Measurements from ENCODE around the gene OGFOD2. TPM values are rescaled to one million over a fixed set of nuclear protein-coding genes. Genes with fewer than 3 reads are reported as not detected.

The OGFOD2 gene
- total RNA-seq, 1 donor from 2014 or later = 20.2 TPM

DNA sequence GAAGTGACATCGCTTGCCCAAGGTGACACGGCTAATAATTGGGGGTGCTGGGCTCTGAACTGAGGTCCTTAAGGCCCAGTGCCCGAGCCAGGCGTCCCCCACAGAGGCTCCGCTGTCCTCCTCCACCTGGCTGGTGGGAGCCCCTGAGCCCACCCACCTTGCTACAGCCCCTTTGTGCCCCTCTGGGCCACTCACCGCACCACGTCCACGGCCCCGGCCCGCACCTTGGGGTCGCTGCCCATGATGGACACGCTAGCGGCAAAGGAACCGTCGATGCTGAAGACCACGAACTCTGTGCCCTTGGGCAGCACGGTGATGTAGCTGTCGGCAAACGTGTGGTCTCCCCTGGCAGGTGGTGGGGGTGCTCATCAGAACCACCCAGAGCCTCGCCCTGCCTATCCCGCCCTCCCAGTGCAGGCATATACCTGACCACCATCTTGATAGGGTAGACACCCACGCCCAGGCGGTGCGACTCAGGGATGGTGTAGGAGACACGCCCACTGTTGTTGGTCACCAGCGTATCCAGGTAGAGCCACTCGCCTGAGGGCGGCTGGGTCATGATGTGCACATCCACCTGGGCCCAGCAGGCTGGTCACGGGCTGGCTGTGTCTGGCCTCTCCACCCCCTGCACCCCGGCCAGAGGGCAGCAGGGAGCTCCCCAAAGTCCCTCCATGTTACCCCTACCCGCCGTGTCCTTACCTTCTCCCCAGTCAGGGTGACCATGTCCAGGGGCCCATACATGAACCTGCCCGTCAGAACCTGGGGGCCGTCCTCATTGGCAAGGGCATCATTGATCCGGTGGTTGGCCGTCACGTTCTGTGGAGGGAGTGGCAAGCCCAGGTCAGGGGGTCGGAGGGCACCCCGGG is 12.3 kb downstream of the OGFOD2 start:
- DNase-seq (ENCODE audit: extremely low spot score, unreplicated experiment) = no peak
- no peak overlapping the region for H3K27ac Mint-ChIP-seq (ENCODE audit: unreplicated experiment)
- no peak overlapping the region for H3K4me3 Mint-ChIP-seq (ENCODE audit: unreplicated experiment)
- H3K27me3 Mint-ChIP-seq (ENCODE audit: unreplicated experiment) = no peaks in the 10 kb centered on the region
- TF ChIP-seq, protein P1, sequence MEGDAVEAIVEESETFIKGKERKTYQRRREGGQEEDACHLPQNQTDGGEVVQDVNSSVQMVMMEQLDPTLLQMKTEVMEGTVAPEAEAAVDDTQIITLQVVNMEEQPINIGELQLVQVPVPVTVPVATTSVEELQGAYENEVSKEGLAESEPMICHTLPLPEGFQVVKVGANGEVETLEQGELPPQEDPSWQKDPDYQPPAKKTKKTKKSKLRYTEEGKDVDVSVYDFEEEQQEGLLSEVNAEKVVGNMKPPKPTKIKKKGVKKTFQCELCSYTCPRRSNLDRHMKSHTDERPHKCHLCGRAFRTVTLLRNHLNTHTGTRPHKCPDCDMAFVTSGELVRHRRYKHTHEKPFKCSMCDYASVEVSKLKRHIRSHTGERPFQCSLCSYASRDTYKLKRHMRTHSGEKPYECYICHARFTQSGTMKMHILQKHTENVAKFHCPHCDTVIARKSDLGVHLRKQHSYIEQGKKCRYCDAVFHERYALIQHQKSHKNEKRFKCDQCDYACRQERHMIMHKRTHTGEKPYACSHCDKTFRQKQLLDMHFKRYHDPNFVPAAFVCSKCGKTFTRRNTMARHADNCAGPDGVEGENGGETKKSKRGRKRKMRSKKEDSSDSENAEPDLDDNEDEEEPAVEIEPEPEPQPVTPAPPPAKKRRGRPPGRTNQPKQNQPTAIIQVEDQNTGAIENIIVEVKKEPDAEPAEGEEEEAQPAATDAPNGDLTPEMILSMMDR (IDR thresholded peaks at IDR 0.05) = no peak
- no peaks in the 10 kb centered on the region for H3K9me3 Mint-ChIP-seq (ENCODE audit: unreplicated experiment)
- no peaks in the 10 kb centered on the region for H3K36me3 Mint-ChIP-seq (ENCODE audit: unreplicated experiment)
- peaks cover 21% of the 10 kb centered on the region for H3K4me1 Mint-ChIP-seq (ENCODE audit: unreplicated experiment)

DNA sequence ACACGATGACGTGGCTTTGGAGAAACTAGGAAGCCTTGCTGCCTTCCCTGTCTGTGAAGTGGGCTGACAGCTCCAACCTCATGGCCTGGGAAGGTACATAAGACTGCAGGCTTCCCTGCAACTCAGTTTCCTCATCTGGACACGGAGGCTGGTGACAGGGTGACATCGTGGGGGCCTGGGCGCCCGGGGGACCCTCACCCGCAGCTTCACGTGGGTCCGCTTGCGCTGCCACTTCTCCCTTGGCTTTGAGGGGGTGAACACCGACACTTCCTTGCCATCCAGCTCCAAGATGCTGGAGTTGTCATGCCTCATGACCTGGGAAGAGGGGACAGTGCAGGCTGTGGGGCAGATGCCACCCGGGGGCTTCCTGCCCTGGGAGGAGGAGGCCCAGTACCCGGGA is 13.0 kb downstream of the OGFOD2 start:
- Mint-ChIP-seq H3K27me3 (ENCODE audit: unreplicated experiment) (no peaks in the 10 kb centered on the region), H3K27ac (ENCODE audit: unreplicated experiment) (no peak overlapping the region), H3K9me3 (ENCODE audit: unreplicated experiment) (no peaks in the 10 kb centered on the region), H3K36me3 (ENCODE audit: unreplicated experiment) (no peaks in the 10 kb centered on the region), H3K4me1 (ENCODE audit: unreplicated experiment) (peaks cover 17% of the 10 kb centered on the region), H3K4me3 (ENCODE audit: unreplicated experiment) (no peak overlapping the region)
- TF ChIP-seq, protein P1 (IDR thresholded peaks at IDR 0.05) = no peak
- no peak for DNase-seq (ENCODE audit: extremely low spot score, unreplicated experiment)

DNA sequence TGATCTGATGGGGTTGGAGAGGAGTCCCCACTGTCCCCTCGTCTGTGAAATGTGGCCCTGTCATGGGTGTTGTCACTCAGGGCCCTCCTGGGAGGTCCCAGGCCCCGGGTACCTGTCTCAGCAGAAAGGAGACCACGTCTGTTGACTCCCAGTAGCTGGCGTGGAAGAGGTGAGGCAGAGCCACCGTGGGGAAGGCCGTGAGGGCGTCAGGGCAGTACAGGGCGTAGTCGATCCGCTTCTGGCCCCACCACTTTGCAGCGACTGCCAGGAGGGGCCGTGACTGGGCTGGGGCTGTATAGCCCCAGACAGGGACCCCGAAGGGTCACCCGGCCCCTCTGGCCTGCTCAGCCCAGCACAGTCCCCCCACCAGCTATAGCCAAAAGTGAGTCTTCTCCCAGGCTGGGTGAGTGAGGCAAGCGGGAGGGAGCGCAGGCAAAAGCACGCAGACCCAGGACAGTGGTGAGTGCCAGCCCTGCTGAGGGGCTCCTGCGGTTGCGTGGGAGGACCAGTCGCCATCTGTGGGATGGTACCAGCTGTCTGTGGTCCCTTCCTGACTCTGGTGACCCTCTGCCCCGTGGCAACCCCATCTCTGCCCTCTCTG is 13.7 kb downstream of the OGFOD2 start:
- H3K27me3 Mint-ChIP-seq (ENCODE audit: unreplicated experiment) = no peaks in the 10 kb centered on the region
- TF ChIP-seq, protein P1 (IDR thresholded peaks at IDR 0.05) = no peak
- H3K27ac Mint-ChIP-seq (ENCODE audit: unreplicated experiment) = no peak overlapping the region
- DNase-seq (ENCODE audit: extremely low spot score, unreplicated experiment) = no peak
- no peaks in the 10 kb centered on the region for H3K36me3 Mint-ChIP-seq (ENCODE audit: unreplicated experiment)
- H3K9me3 Mint-ChIP-seq (ENCODE audit: unreplicated experiment) = no peaks in the 10 kb centered on the region
- no peak overlapping the region for H3K4me3 Mint-ChIP-seq (ENCODE audit: unreplicated experiment)
- H3K4me1 Mint-ChIP-seq (ENCODE audit: unreplicated experiment) = peaks cover 11% of the 10 kb centered on the region

DNA sequence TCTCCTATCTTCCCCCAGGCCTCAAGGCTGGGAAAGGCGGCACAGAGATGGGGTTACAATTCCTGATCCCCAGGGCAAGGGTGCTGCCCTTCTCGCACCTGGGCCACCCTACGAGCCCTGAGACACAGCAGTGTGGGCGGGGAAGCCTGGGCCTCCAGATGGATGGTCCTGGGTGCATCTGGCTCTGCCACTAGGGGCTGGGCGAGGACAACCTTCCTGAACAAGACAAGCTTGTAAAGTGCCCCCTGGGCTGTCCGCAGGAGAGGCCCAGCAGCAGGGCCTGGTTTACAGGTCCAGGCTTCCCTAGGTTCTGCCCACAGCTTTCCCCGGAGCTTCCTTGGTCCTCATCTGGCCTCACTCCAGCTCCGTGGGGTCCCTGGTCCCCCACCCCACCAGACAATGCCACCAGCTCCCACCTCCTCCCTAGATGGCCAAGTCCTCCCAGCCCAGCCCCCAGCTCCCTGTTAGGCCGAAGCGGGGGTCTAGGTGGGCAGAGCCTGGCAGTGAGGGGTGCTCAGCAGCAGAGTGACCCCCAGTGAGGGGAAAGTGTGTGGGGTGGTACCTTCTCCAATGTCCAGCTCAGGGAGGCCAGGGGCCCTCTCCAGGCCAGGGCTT is 14.3 kb downstream of the OGFOD2 start:
- Mint-ChIP-seq H3K36me3 (ENCODE audit: unreplicated experiment) (no peaks in the 10 kb centered on the region), H3K27ac (ENCODE audit: unreplicated experiment) (no peak overlapping the region), H3K27me3 (ENCODE audit: unreplicated experiment) (no peaks in the 10 kb centered on the region), H3K4me1 (ENCODE audit: unreplicated experiment) (peaks cover 4% of the 10 kb centered on the region), H3K9me3 (ENCODE audit: unreplicated experiment) (no peaks in the 10 kb centered on the region), H3K4me3 (ENCODE audit: unreplicated experiment) (no peak overlapping the region)
- TF ChIP-seq, protein P1 (IDR thresholded peaks at IDR 0.05) = no peak
- DNase-seq (ENCODE audit: extremely low spot score, unreplicated experiment) = no peak

DNA sequence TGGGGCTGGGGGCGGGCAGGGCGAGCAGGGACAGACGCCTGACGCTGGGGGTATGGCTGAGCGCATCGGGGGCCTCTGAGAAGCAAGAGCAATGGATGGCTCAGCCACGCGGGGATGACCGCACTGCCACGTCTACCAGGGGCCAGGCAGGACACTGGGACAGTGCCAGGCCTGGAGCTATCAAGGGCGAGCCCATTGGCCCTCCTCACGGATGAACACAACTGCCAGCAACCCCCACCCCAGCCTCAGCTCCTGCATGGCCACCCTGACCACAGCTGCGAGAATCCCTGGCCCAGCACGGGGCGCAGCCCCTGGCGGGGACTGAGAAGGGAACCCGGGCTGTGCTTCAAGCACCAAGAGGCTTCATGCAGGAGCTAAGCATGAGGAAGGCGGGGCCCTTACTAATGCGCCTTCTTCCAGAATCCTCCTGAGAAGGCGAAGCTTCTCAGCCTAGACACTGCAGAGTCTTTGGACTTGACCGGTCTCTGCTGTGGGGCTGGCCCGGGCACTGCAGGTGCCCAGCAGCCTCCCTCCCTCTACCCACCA is 14.9 kb downstream of the OGFOD2 start:
- DNase-seq (ENCODE audit: extremely low spot score, unreplicated experiment) = no peak
- H3K36me3 Mint-ChIP-seq (ENCODE audit: unreplicated experiment) = no peaks in the 10 kb centered on the region
- H3K4me1 Mint-ChIP-seq (ENCODE audit: unreplicated experiment) = no peaks in the 10 kb centered on the region
- TF ChIP-seq, protein P1 (IDR thresholded peaks at IDR 0.05) = no peak
- no peaks in the 10 kb centered on the region for H3K27me3 Mint-ChIP-seq (ENCODE audit: unreplicated experiment)
- H3K9me3 Mint-ChIP-seq (ENCODE audit: unreplicated experiment) = no peaks in the 10 kb centered on the region
- no peak overlapping the region for H3K4me3 Mint-ChIP-seq (ENCODE audit: unreplicated experiment)
- H3K27ac Mint-ChIP-seq (ENCODE audit: unreplicated experiment) = no peak overlapping the region

Data from osteocyte (in vitro differentiated cells).